ENCODE data around the gene CCDC24.

CCDC24 gene

DNA sequence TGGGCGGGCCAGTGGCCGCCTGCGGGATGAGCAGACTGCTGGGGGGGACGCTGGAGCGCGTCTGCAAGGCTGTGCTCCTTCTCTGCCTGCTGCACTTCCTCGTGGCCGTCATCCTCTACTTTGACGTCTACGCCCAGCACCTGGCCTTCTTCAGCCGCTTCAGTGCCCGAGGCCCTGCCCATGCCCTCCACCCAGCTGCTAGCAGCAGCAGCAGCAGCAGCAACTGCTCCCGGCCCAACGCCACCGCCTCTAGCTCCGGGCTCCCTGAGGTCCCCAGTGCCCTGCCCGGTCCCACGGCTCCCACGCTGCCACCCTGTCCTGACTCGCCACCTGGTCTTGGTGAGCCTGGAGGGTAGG, 10.3 kb upstream of the CCDC24 start:
- no peak for DNase-seq

DNA sequence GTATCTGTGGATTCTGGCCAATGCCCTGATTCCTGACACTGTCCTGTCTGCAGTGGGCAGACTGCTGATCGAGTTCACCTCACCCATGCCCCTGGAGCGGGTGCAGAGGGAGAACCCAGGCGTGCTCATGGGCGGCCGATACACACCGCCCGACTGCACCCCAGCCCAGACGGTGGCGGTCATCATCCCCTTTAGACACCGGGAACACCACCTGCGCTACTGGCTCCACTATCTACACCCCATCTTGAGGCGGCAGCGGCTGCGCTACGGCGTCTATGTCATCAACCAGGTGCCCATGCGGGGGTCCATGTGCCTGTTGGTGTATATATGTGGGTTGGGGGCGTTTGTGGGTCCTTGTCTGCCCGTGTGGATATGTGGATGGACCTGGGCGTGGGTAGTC, 9.8 kb upstream of the CCDC24 start:
- no peak for DNase-seq

DNA sequence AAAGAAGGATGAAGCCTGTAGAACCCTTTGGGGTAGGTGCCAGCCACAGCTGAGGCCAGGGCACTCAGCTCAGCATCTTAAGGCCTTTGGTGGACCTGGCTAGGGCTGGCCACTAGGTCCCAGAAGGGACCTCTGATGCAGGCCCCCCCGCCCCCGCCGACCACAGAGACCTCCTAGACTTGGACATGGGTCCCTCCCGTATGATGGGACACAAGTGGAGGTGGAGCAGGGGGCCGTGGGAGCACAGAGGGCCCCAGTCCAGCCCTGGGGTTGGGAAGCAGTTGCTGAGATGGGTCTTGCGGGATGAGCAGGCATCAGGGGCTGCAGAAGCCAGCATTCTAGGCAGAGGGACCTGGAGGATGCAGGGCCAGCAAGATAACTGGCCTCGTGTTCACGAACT, 9.2 kb upstream of the CCDC24 start:
- DNase-seq = no peak

DNA sequence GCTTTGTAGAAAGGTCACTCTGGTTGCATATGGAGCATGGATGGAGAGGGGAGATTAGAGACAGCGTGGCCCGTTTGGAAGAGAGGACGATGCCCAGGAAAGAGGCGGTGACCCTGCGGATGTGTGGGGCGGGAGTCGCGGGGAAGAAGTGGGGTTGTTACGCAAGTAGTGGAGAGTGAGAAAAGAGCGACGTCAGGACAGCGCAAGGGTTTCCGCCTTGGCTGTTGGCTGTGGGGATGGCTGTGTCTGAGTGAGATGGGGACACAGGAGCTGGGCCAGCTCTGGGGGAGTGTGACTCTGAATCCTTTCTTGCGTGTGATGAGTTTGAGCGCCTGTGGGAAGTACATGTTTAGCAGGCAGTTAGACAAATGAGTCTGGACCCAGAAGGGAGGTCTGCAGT, 8.6 kb upstream of the CCDC24 start:
- no peak for DNase-seq

DNA sequence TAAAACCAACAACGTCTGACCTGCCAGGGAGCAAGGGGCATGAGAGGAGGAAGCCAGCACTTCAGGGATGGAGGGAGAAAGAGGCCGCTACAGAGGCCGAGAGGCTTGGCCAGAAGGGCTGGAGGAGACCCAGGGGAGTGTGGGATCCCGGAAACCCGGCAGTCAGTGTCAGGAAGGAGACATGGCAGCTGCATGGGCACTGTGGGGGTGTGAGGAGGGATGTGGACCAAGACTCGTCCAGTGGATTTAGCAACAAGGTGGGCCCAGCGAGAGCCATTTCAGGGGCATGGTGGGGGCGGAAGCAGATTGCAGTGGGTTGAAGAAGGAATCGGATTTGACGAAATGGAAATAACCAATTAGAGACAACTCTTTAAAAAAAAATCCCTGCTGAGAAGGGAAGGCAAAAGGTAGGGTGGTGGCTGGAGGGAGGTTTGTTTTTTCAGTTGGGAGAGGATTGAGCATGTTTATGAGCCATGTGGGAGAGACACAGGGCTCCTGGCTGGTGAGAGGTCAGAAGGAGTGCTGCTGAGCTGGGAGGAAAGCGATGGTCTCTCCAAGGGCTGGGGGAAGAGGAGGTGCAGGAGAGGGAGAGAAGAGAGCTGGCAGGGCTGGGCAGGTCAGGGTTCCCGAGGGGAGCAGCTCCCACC, 8.0 kb upstream of the CCDC24 start:
- no peak for DNase-seq

DNA sequence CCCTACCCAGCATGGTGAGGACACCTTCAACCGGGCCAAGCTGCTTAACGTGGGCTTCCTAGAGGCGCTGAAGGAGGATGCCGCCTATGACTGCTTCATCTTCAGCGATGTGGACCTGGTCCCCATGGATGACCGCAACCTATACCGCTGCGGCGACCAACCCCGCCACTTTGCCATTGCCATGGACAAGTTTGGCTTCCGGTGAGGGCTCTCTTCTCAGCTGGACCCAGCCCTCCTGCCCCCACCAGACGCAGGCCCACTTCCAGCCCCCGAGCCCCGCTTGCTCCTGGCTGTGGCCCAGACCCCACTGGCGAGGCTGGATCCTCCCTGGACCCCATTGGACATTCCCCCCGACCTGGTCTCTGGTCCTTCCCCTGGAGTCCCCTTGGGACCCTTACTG, 6.5 kb upstream of the CCDC24 start:
- no peak for DNase-seq

DNA sequence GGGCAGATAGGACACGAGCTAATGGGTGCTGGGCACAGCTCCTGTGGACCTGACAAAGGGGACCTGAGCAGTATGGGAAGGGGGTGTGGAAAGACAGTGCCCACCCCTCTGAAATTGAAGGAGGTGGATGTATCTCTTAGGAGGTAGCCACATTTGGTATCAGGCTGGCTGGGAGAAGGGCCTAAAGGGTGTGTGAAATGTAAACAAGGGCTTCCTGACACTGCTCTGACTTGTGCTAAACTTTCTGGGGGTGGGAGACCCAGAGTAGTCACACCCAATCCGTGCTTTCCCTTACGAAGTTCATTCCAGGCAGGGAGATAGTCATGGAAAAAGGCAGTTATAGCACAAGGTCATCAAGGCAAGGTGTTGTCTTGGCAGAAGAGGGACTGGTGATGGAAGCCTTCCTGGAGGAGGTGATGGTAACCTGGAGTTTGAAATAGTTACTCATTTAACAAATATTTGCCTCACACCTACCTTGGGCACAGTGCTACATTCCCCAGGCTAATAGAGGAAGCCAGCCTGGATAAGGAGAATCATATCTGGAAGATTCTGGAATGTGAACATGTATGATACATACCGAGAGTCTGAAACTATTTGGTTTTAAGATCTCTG, 5.3 kb upstream of the CCDC24 start:
- DNase-seq = no peak

DNA sequence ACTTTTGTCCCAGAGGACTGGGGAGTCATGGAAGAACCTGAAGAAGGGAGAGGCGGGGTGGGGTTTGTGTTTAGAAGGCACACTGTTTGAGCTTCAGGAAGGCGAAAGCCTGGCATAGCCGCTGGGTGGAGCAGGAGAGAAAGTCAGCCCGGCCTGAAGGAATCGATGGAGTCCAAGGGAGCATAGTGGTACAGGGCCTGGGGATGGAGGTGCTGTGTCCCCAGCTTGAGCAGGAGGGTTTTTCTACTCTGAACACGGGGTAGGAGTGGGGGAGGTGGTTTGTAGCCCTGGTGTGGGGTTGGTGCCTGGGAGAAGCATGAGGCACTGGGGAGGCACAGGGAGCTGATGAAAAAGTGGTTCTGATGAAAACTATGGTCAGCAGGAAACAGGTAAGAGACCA, 4.7 kb upstream of the CCDC24 start:
- no peak for DNase-seq

DNA sequence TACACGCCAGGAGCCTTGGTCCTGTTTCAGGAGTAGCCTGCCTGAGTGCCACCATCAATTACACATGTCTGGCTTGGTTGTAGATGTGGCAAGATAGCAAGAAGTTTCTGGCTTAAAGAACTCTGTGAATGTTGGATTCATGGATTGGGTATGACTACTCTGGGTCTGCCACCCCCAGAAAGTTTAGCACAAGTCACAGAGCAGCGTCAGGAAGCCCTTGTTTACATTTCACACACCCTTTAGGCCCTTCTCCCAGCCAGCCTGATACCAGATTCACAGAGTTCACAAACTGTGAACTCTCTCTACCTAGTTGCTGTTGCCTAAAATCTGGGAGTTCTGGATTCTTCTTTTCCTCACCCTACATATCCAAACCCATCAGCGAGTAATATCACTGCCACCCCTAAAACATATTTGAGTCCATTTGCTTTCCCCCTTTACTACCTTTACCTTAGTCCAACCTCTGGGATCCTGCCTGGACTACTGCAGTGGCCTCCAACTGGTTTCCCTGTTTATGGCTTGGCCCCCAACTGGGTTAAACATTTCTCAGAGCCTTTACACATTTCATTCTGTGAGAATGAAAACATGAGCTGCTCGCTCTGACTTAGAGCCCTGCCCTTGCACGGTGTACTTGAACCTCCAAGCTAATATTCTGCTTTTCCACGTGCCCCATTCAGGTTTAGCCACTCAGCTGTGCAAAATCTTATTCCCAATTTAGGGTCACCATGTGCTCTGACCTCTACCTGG, 4.1 kb upstream of the CCDC24 start:
- no peak for DNase-seq

DNA sequence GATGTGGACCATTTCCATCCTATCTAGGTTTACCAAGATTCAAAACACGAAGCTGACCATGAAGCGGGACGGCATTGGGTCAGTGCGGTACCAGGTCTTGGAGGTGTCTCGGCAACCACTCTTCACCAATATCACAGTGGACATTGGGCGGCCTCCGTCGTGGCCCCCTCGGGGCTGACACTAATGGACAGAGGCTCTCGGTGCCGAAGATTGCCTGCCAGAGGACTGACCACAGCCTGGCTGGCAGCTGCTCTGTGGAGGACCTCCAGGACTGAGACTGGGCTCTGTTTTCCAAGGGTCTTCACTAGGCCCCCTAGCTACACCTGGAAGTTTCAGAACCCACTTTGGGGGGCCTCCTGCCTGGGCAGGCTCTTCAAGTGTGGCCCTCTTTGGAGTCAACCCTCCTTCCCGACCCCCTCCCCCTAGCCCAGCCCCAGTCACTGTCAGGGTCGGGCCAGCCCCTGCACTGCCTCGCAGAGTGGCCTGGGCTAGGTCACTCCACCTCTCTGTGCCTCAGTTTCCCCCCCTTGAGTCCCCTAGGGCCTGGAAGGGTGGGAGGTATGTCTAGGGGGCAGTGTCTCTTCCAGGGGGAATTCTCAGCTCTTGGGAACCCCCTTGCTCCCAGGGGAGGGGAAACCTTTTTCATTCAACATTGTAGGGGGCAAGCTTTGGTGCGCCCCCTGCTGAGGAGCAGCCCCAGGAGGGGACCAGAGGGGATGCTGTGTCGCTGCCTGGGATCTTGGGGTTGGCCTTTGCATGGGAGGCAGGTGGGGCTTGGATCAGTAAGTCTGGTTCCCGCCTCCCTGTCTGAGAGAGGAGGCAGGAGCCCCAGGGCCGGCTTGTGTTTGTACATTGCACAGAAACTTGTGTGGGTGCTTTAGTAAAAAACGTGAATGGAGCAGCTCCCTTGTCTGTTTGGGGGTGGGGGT, 864 bp upstream of the CCDC24 start:
- DNase-seq = no peak

DNA sequence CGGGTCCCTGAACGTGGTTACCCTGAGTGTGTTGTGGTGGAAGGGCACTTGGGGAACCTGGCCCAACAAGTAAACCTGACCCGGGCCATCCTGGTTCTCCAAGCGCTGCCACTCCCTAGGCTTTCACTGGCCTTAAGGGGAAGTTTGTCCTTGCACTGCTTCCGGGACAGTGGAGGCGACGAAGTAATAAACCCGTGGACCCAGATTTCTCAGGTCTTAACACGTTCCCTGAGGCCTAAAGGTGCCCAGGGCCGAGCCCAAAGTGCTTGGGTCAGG, 261 bp upstream of the CCDC24 start:
- no peak for DNase-seq

DNA sequence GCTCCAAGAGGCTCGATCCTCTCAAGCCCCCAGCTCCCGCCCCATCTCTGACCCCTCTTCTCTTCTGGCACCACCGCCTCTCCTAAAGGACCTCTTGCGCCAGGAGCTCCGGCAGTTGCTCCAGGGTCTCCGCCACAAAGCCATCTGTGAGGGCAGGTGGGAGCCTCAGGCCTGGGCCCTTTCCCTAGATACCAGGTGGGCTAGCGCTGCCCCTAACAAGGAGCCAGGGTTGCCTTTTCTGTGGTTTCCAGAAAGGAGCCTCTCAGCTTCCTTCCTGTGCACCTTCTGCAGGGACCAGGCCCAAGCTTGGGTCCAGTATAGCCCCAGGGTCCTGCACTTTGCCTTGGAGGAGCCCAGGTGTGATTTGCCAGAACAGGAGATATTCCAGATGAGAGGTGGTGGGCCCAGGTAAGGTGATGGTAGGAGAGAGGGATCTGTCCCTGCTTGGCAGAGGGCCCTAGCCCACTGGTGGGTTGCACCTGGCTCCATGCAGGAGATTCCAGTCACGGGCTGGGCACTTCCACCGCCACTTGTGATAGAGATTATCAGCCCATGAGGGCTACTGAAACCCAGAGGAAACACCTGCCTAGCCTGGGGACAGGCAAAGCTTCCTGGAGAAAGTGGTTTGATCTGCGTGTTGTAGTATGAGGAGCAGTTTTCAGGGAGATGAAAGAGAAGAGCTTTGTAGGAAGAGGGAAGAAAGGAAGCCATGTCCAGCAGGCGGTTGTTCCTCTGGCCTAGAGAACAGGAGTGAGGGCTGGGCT, 1.0 kb downstream of the CCDC24 start:
- no peak for DNase-seq

DNA sequence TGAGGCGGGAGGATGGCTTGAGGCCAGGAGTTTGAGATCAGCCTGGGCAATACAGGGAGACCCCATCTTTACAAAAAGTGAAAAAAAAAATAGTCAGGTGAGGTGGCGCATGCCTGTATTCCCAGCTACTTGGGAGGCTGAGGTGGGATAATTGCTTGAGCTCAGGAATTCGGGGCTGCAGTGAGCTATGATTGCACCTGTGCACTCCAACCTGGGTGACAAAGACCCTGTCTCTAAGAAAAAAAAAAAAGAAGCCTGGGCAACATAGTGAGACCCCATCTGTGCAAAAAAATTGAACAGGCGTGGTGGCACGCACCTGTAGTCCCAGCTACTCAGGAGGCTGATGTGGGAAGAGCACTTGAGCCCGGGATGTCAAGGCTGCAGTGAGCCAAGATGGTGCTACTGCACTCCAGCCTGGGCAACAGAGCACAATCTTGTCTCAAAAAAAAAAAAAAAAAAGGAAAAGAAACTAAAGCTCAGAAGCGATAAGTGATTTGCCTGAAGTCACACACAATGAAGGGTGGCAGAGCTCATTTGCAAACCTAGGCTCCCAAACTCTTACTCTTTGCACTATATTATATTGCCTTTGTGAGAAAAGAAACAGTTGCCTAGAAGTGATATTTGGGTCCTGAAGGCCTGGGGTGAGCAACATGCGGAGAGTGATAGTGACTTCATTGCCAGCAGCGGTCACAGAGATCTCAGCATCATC, 2.0 kb downstream of the CCDC24 start:
- DNase-seq = no peak

DNA sequence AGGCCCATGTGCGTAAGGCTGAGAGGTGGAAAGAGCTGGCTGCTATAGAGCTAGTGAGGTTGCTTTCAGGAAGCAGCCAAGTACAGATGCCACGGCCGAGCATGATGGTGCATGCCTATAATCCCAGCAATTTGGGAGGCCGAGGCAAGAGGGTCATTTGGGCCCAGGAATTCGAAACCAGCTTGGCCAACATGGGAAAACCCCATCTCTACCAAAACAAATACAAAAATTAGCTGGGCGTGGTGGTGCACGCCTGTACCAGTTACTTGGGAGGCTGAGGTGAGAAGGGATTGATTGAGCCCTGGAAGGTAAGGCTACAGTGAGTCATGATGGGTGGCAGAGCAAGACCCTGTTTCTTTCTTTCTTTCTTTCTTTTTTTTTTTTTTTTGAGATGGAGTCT, 2.7 kb downstream of the CCDC24 start:
- DNase-seq = no peak

DNA sequence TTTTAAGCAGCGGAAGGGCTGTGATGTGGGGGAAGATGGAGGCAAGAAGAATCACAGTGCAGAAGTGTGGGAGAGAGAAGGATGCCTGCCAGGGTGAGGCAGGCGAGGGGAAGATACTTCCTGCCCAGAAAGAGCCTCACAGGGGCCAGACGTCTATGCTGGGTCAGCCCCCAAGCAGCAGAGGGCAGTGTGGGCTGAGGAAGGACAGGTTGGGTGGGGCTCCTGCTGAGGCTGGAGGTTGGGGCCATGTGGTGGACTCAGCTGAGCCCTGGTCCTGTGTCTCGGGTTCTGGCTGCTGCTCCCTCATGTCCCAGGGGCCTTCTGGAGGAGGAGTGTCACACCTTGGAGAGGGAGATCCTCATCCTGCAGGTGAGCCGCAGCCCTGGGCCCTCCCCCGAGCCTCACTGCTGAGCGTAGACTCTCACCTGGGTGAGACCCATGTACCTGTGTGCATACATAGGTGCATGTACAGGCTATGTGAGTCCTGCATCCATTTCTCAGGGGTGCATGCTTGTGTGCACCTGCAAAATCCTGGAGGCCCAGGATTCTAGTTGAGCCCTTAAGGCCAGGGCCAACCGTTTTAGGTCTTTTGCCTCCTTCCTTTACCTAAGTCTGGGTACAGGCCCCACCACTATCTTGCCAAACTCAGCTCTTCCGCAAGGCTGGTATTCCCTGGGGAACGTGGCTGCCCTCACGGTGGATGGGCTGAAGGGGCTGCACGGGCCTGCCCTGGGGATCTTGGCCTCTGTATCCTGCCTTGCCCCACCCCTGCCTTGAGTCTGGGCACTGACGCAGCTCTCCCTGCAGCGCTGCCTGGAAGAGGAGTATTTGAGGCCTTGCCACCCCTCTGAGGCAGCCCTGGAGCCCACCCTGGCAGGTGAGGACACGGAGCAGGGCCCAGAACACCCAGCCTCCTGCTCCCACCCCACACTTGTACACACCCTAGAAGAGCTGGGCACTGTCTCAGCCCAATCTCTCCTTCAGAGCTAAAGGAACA, 3.7 kb downstream of the CCDC24 start:
- DNase-seq = no peak

DNA sequence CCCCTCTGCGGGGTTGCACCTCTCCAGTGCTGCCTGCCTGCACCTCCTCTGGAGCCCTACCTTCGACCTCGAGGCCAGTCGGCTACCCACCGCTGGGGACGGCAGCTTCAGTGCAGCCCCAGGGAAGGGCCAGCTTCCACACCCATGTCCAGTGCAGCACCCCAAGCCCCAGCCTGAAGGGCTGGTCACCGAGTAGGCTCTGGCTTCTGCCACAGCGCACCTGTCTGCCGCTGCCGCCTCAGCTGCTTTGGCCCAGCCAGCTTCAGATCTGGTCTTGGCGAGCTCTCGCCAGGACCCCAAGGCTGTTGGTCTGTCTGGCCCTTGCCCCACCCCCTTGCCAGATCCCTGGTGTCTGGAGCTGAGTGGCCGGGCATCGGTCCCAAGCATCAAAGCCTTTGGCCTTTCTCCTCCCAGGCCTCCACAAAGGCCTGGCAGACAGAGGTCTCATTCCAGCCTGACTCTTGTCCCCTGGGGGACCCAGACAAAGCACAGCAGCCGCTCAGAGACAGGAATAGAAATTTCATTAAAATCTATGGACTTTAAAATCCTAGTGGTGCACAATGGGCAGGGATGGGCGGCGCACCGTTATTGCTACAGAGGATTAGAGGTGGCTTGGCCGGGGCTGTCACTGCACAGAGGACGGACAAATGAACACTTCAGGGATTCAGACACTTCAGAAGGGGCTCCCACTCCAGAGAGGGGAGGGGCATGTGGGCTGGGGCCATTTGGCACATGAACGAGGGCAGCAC, 4.8 kb downstream of the CCDC24 start:
- no peak for DNase-seq

DNA sequence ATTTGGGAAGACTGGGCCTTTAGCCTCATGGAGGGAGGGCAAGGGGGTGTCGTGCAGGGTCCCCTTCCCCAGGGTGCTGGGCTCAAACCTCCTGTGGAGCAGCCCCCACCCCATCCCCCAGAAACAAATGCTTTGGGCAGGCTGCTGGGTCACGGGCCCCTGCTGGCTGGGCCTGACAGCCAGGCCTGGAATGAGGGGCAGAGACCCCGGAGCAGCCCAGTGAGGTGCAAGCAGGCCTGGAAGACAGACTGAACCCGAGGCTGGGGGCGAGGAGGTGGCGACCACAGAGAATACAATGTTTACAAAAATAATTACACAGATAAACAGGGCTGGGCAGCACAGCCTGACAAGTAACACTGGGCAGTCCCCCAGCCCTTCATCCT, 5.3 kb downstream of the CCDC24 start:
- no peak for DNase-seq

DNA sequence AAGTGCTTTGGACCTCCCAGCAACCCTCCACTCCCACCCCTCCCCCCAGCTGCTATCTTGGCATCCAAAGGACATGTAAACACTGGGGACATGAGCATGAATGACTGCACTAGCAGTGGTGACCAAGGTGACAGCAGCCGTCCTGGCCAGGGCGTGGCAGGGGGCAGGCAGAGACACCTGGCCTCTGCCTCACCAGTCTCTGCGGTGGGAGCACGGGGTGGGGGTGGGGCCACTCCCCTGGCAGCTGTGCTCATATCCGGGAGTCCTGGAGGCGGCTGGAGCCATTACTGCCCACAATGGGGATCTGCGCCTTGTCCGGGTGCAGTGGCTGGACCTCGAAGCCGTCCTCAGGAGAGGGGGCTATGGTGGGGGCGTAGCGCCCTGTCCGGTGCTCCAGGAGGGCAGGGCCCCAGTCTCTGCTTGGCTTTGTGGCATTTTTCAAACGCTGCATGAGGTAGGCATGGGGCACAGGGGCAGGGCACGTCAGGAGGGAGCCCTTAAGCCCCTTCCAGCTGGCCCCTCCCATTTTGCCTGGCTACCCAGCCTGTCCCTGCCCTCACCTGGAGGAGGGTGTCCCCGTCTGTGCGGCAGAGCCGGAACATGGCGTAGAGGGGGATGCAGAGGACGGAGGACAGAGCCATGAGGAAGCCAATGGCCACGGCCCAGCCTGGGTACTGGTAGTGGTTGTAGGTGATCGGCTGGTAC, 6.0 kb downstream of the CCDC24 start:
- DNase-seq = no peak

DNA sequence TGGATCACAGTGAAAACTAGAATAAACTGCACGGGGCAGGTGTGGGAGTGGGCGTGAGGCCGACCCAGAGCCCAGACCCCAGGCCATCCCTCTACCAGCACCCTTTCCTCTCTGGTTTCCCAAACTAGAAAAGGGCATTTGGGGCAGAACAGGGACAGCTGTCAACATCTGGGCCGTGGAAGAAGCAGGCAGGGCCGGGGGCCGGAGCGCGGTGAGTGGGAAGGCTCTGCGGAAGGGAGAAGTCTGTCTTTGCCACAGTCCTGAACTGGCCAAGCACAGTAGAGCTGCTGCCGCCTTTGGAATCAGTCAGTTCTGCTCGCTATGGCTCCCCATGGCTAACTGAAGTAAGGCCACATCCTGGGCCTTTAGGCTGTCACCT, 6.6 kb downstream of the CCDC24 start:
- no peak for DNase-seq

DNA sequence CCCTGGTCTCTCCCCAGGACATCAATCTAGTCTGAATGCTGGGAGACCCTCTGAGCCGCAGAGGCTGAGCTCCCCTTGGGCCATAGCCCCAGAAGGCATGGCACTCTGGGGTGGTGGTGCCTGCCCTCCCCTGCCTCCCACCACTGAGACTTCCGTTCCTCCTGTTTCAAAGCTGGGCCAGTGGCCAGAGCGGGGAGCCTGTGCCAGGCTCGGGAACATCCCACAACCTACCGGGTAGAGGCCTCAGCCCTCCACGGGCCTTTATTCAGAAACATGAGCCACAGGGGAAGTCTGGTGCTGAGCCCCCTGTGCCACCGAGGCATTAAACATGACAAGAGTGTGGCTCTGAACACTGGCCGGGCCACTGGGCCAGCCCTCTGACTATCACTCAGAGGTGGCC, 8.1 kb downstream of the CCDC24 start:
- no peak for DNase-seq
